Measurements from ENCODE around the gene SPO11.

SPO11 gene

DNA sequence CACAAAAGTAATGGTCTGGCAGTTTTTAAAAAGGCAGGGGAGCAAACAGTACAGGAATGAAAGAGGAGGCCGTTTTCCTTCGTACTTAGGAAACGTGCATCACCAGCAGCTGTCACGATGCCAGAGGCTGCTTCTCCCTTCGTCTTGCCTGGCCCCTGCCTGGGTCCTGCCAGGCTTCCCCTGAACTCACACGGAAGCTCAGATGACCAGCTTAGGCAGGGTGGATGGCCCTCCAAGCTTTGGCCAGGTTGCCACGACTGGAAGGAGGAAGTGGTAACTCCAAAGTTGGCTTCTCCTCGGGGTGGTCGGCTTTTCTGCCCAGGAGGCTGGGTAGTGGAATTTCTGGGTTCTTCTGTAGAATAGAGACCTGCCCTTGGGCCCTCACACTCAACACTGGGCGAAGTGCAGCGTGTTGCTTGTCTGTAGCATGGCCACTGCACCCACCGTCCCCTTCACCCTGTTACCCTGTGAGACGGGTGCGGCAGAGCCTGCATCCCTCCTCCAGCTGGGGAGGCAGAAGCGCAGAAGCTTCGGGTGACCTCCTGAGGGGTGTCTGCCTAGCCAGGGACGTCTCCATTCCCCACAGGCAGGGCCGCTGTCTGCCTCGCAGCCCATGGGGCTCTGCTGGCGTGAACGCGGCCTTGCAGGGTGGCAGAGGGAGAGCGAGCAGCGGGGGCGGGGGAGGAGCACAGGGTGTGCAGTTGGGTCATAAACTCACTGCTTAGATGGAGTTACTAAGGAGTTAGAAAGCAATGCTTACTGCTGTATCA is 43.2 kb downstream of the SPO11 start:
- peaks cover 24% of the 10 kb centered on the region for H3K4me1 Mint-ChIP-seq (ENCODE audit: low read depth)
- H3K27ac Mint-ChIP-seq: no peak overlapping the region
- no peaks in the 10 kb centered on the region for H3K9me3 Mint-ChIP-seq (ENCODE audit: low read depth)
- H3K4me3 Mint-ChIP-seq: no peak overlapping the region
- H3K27me3 Mint-ChIP-seq: no peaks in the 10 kb centered on the region
- peaks cover 10% of the 10 kb centered on the region for H3K36me3 Mint-ChIP-seq

DNA sequence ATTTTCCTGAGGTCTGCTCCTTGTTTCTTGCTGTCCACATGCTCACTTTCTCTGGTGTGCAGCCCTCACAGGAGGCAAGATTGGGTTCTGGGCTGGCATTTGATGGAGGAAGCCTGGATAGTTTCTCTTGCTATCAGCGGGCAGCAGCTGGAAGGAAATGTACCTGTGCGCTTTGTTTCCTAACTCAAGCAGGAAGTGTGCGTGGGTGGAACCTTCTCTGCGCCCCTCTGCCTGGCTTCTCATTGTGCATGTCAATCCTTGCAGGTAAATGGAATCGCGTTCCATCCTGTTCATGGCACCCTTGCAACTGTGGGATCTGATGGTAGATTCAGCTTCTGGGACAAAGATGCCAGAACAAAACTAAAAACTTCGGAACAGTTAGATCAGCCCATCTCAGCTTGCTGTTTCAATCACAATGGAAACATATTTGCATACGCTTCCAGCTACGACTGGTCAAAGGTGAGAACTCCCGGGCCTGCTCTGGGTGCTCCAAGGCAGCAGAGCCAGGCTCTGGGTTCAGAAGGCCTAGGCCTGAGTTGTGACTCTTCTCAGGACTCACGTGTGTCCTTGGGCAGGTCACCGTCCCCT is 44.8 kb downstream of the SPO11 start:
- H3K27me3 Mint-ChIP-seq: no peaks in the 10 kb centered on the region
- H3K36me3 Mint-ChIP-seq: peaks cover 6% of the 10 kb centered on the region
- peaks cover 25% of the 10 kb centered on the region for H3K4me1 Mint-ChIP-seq (ENCODE audit: low read depth)
- H3K4me3 Mint-ChIP-seq: peak overlapping the region; percentile 20
- H3K27ac Mint-ChIP-seq: peak overlapping the region; percentile 8
- H3K9me3 Mint-ChIP-seq (ENCODE audit: low read depth): no peaks in the 10 kb centered on the region

DNA sequence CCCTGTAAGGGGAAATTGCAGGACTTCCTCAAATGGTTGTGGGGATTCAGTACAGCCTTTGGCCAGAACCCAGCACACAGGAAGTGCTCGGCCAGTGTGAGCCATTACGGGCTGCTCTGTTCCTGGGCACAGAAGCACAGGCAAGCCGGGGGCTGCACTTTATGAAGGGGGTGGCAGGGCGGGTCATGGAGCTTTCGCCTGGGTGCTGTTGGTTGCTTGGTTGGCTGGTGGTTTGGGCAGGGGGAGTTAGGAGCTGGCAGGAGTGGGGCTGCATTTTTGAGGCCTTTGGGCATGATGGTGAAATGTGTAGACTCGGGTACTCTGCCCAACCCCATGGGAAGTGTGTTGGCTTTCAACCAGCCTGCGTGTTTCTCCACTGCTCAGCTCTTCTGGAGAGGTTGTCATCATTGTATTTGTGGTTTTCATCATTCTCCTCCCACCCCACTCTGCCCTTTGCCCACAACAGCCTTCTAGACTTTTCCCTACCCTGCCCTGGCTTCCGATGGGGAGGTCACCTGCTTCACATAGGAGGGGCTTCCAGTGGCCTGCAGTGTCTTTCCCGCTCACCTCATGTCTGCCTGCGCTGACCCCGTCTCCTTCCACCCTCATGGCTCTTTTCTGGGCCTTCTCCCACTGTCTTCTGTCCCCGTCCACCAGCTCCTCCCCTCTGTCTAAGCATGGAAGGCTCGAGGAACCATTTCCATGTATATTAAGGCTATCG is 45.5 kb downstream of the SPO11 start:
- H3K9me3 Mint-ChIP-seq (ENCODE audit: low read depth): no peaks in the 10 kb centered on the region
- no peaks in the 10 kb centered on the region for H3K27me3 Mint-ChIP-seq
- H3K4me3 Mint-ChIP-seq: peak overlapping the region; percentile 17
- peak overlapping the region; percentile 51 for H3K27ac Mint-ChIP-seq
- peaks cover 25% of the 10 kb centered on the region for H3K4me1 Mint-ChIP-seq (ENCODE audit: low read depth)
- H3K36me3 Mint-ChIP-seq: peaks cover 2% of the 10 kb centered on the region

DNA sequence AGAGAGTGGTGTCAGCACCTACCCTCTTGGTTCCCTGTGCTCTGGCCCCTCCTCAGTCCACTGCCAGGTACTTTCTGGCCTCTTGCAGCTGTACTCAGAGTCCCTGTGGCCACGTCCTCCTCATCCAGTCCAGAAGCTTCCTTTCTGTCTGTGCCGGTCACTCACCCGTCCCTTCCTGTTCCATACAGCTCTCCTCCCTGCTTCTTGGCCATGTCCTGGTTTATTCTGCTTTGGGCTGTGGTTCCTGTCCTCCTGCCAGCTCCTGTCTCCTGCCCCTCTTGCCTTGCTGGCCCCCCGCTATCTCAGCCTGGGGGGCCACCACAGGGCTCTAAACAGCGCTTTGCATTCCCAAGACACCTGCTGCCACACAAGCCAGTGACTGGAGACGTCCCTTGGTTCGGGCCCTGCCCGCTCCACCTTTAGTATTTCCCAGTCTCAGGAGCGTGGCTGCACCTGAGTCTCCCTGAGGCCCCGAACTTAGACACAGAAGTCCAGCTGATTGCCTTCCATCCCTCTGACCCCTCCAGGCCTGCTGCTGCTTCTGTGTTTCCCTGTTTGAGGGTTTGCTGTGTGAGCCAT is 46.1 kb downstream of the SPO11 start:
- Mint-ChIP-seq H3K9me3 (ENCODE audit: low read depth) (no peaks in the 10 kb centered on the region), H3K4me3 (no peak overlapping the region), H3K27ac (peak overlapping the region; percentile 51)

DNA sequence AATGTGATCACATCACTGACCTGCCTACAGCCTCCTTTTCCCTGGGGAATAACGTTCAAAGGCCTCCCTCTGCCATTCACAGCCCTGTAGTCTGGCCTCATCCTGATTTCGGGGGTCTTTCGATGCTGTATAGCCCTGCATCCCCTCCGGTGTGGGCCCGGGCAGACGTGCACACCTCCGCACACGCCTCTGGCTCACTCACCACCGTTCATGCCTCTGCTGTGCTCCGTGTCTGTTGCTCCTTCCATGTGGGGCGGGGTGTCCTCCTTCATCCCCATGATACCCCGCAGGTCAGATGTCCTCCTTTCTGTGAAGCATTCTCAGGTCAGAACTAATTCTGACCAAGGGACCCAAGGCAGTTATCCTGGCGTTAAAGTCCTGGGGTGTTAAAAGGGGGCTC is 47.7 kb downstream of the SPO11 start:
- H3K4me1 Mint-ChIP-seq (ENCODE audit: low read depth): peaks cover 32% of the 10 kb centered on the region
- no peaks in the 10 kb centered on the region for H3K27me3 Mint-ChIP-seq
- no peak overlapping the region for H3K27ac Mint-ChIP-seq
- H3K36me3 Mint-ChIP-seq: peaks cover 2% of the 10 kb centered on the region
- H3K4me3 Mint-ChIP-seq: no peak overlapping the region
- H3K9me3 Mint-ChIP-seq (ENCODE audit: low read depth): no peaks in the 10 kb centered on the region

More for the DNA sequence above, 46.1 kb downstream of the SPO11 start:
- Mint-ChIP-seq H3K4me1 (ENCODE audit: low read depth) (peaks cover 25% of the 10 kb centered on the region), H3K27me3 (no peaks in the 10 kb centered on the region), H3K36me3 (peaks cover 2% of the 10 kb centered on the region)

DNA sequence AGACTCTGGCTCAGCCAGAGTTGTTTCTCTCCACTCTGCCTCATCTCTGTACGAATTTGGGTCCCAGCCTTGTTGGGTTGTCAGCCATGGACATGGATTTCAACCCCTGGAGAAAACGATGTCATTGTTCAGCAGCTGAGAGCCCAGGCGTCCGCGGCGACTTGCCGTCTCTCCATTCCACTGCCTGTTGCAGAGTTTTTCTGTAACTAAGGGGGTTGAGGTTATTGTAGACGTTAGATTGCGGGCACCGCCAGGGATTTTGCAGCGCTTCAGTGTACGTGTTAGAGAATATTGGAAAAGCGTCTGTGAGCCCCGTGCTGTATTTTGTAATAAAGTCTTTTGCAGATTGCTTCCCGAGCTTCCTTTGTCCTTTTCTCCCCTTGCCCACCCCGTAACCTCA is 48.5 kb downstream of the SPO11 start:
- Mint-ChIP-seq H3K36me3 (peaks cover 2% of the 10 kb centered on the region), H3K27me3 (no peaks in the 10 kb centered on the region), H3K4me3 (no peak overlapping the region), H3K27ac (peak overlapping the region; percentile 50), H3K9me3 (ENCODE audit: low read depth) (no peaks in the 10 kb centered on the region), H3K4me1 (ENCODE audit: low read depth) (peaks cover 37% of the 10 kb centered on the region)

DNA sequence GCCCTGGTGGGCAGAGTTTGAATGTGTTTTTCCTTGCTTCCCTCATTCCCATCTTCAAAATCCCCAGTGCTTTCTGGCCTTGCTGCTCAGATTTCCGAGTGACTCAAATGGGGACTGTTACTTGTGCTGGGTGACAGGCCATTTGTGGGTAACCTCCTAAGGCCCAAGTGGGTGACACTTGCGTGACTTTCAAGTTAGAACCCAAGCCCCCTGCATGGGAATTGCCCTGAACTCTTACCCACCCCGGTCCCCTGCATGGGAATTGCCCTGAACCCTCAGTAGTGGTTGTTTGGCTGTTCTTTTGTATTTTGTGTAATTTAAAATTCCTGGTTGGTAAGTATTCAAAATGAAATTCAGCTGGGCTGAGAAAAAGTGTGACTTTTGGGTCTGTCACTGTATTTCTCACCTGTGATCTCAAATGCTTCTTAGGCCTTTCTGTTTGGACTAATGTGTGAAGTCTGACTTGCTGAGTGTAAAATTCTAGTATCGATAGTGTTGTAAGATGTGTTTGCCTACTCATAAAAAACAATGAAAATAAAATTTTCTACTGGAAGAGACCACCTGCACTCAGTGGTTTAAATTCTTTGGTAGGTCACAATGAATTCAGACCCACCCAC is 49.2 kb downstream of the SPO11 start:
- Mint-ChIP-seq H3K27ac (peak overlapping the region; percentile 55), H3K27me3 (no peaks in the 10 kb centered on the region), H3K9me3 (ENCODE audit: low read depth) (no peaks in the 10 kb centered on the region), H3K36me3 (peaks cover 2% of the 10 kb centered on the region), H3K4me1 (ENCODE audit: low read depth) (peaks cover 32% of the 10 kb centered on the region), H3K4me3 (no peak overlapping the region)

DNA sequence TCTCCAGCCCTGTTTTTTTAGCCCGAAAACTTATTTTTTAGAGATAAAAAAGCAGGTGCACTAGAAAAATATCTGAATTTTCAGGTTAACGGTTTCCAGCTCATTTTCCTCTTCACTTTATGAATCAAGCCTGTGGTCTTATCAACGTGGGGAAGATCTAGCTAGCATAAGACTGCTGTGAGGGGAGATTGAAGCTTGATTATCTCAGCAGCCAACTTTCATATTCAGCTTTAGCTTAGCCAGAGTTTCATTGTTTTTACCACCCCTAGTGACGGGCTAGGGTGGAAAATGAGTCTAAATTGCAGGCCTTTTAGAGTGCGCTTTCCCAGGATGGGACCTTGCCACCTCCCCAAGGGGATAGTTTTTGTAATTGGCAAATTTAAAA is 49.7 kb downstream of the SPO11 start:
- peaks cover 28% of the 10 kb centered on the region for H3K4me1 Mint-ChIP-seq (ENCODE audit: low read depth)
- H3K36me3 Mint-ChIP-seq: peaks cover 2% of the 10 kb centered on the region
- H3K9me3 Mint-ChIP-seq (ENCODE audit: low read depth): no peaks in the 10 kb centered on the region
- no peak overlapping the region for H3K4me3 Mint-ChIP-seq
- H3K27me3 Mint-ChIP-seq: no peaks in the 10 kb centered on the region
- H3K27ac Mint-ChIP-seq: peak overlapping the region; percentile 55

DNA sequence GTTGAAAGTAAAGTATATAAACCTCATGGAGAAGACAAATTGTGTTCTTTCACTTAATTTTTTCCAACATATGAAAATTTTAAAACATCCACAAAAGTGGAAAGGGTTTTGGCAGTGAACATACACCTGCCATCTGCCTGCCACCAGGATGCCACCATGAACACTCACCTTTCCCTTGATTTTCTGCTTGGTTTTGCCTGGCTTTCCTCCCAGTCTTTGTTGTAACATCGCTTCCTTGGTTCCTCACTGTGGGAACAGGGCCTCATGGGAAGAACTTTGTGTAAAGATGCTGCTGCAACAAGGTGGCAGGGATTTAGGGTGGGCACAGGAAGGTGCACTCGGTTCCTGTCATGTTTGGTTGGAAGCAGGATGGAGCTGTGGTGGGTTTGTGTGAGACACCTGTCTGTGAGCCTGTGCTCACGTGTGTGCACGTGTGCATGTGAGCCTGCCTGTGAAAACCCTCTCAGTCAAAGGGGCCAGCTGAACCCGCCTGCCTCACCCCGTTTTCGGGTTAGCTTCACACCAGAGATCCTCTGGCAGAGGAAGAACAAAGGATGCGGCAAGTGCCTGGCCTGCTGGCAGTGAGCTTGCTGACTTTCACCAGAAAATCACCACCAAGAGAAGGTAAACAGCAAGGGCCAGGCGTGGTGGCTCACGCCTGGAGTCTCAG is 50.6 kb downstream of the SPO11 start:
- no peak overlapping the region for H3K27ac Mint-ChIP-seq
- H3K4me3 Mint-ChIP-seq: no peak overlapping the region
- no peaks in the 10 kb centered on the region for H3K9me3 Mint-ChIP-seq (ENCODE audit: low read depth)
- H3K27me3 Mint-ChIP-seq: no peaks in the 10 kb centered on the region
- peaks cover 2% of the 10 kb centered on the region for H3K36me3 Mint-ChIP-seq
- peaks cover 21% of the 10 kb centered on the region for H3K4me1 Mint-ChIP-seq (ENCODE audit: low read depth)

DNA sequence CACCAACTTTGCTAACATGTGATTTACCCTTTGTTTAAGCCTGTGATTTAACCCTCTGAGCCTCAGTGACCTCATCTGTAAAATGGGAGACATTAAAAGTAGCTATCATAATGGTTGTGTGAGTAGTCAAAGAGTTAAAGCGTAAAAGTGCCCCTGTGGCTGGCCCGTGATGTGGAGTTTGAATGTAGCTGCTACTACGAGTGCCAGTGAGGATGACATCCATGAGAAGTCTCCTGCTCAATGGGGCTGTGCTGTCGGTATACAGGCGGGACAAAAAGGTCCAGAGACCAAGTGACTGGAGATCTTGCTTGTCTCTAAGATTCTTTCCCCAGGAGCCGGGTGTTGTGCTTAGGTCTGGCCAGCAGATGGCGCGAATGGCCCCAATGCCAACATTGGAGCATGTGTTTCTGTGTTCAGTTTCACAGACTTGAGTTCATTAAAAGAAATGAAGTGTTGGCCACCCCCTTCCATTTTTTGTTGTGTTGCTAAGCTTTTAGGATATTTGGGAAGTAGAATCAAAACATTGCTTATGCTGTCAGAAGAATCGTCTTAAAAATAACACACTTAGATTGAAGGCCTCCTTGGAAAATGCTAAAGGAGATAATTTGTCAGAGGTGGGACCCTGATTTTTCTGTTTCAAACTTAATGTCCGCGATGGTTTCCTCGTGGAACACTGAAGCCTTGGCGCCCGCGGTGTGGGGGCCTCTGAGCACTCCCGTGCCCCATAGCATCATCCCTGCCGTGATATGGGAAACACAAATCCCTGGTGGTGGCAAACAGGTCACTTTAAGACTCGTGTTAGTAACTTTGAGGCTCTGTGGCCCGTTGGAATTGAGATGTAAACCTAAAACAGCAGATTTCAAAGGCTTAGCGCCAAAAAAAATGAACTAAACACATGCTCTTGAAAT is 52.2 kb downstream of the SPO11 start:
- peaks cover 14% of the 10 kb centered on the region for H3K4me1 Mint-ChIP-seq (ENCODE audit: low read depth)
- H3K36me3 Mint-ChIP-seq: peaks cover 2% of the 10 kb centered on the region
- no peaks in the 10 kb centered on the region for H3K27me3 Mint-ChIP-seq
- peak overlapping the region; percentile 23 for H3K27ac Mint-ChIP-seq
- H3K4me3 Mint-ChIP-seq: no peak overlapping the region
- H3K9me3 Mint-ChIP-seq (ENCODE audit: low read depth): no peaks in the 10 kb centered on the region

DNA sequence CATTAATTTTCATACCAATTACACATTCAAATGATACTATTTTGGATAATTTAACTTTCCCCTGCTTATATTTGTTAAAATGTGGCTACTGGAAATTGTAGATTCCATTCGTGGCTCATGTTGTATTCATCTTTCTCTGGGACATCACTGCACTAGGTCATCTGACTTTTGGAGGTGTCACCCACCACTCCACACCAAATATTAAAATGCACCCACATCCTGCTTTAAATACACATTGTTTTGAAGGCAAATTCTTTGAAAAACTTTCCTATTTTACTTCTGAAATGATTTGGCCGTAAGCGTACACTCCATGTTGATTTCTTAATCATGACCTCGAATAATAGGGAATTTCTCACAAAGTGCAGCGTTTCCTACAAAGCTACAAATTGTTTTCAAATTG is 52.9 kb downstream of the SPO11 start:
- Mint-ChIP-seq H3K4me1 (ENCODE audit: low read depth) (peaks cover 14% of the 10 kb centered on the region), H3K27ac (no peak overlapping the region), H3K36me3 (no peaks in the 10 kb centered on the region), H3K9me3 (ENCODE audit: low read depth) (no peaks in the 10 kb centered on the region), H3K4me3 (no peak overlapping the region), H3K27me3 (no peaks in the 10 kb centered on the region)

DNA sequence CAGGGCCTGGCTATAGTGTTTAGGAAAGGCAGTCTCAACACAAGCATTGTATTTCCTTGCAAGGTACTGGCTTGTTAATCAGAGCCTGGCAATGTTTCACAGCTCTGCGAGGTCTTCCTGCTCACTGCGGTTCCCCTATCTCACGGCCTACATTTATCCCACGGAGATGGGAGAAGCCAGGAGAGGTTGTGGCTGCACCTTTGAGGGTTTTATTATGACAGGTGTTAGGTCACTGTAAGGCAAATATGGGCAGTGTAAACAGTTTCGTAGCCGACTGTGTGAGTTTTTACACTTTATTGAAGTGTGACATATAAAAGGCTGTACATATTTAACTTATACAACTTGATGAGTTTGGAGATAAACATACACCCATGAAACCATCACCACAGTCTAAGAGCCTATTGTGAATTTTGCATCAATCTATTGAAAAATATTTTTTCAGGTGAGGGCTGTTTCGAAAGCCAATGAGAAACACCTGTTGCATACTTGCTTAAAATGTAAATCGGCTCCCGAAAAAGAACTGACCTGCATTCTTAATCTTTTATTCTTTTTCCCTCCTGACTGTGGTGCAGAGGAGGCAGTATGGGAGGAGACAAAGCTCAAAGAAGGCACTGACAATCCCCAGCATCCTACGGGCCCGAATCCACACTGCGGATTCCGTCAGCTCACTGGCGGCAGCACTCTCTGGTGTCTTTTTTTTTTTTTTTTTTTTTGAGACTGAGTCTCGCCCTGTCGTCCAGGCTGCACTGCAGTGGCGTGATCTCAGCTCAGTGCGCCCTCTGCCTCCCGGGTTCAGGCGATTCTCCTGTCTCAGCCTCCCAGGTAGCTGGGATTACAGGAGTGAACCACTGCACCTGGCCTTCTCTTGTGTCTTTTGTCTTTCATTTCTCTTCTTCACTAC is 54.1 kb downstream of the SPO11 start:
- H3K27me3 Mint-ChIP-seq: no peaks in the 10 kb centered on the region
- no peak overlapping the region for H3K4me3 Mint-ChIP-seq
- H3K36me3 Mint-ChIP-seq: no peaks in the 10 kb centered on the region
- no peaks in the 10 kb centered on the region for H3K9me3 Mint-ChIP-seq (ENCODE audit: low read depth)
- peaks cover 16% of the 10 kb centered on the region for H3K4me1 Mint-ChIP-seq (ENCODE audit: low read depth)
- H3K27ac Mint-ChIP-seq: peak overlapping the region; percentile 34

DNA sequence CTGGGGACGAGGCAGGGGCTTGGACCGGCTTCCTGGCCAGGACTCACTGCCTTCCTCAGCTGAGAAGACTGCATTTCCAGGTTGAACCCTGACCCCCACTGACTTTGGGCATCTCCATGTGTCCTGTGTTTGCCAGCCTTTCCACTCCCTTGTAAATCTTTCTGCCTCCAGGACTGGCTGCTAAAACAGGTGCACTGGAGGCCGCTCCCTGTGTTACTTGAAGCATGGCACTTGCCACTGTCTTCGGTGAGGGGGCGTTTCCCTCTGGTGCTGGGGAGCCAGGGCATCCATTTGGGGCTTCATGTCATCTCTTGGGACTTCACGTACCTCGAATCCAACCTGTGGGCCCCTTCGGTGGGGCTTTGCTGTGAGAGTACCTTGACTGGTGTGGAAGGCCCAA is 54.9 kb downstream of the SPO11 start:
- no peaks in the 10 kb centered on the region for H3K9me3 Mint-ChIP-seq (ENCODE audit: low read depth)
- no peaks in the 10 kb centered on the region for H3K36me3 Mint-ChIP-seq
- no peaks in the 10 kb centered on the region for H3K27me3 Mint-ChIP-seq
- H3K4me1 Mint-ChIP-seq (ENCODE audit: low read depth): peaks cover 17% of the 10 kb centered on the region
- peak overlapping the region; percentile 34 for H3K27ac Mint-ChIP-seq
- H3K4me3 Mint-ChIP-seq: no peak overlapping the region
